NB4 (cell line): ENCODE measurements around the gene CHN1.

Source experiments
- MYC ChIP-seq: IDR thresholded peaks from 2 replicates; pipeline ENCODE4 v1.6.1; 2011; ENCODE audit warnings: low read depth, low read length
- TF ChIP-seq, protein P1 (sequence below): IDR thresholded peaks from one replicate; pipeline ENCODE4 v1.5.1; 2012; ENCODE audit warnings: low read depth, low read length

DNA sequence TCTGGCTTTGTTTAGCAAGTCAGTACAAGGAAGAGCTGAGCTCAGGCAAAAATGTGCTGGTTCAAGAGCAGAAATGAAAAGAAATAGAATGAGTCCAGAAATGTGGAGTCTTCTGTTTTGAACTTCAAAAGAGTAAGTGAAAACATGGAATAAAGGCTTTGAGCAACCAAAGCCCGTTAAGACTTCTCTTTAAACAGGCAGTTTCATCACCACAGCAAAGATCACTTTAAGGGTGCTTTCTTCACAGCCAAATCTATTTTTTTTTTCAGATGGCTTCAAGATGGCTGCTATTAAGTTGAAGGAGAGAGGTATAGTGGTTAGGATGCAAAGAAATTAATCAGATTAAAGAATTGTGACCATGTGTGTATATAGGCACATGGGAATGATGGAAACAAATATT lies 238.9 kb downstream of the CHN1 start:
- TF ChIP-seq, protein P1, sequence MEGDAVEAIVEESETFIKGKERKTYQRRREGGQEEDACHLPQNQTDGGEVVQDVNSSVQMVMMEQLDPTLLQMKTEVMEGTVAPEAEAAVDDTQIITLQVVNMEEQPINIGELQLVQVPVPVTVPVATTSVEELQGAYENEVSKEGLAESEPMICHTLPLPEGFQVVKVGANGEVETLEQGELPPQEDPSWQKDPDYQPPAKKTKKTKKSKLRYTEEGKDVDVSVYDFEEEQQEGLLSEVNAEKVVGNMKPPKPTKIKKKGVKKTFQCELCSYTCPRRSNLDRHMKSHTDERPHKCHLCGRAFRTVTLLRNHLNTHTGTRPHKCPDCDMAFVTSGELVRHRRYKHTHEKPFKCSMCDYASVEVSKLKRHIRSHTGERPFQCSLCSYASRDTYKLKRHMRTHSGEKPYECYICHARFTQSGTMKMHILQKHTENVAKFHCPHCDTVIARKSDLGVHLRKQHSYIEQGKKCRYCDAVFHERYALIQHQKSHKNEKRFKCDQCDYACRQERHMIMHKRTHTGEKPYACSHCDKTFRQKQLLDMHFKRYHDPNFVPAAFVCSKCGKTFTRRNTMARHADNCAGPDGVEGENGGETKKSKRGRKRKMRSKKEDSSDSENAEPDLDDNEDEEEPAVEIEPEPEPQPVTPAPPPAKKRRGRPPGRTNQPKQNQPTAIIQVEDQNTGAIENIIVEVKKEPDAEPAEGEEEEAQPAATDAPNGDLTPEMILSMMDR: no peak
- TF ChIP-seq MYC: no peak
